CD4-positive, CD25-positive, alpha-beta regulatory T cell (primary cell): ENCODE measurements around the gene CPHXL. TPM values are rescaled to one million over a fixed set of nuclear protein-coding genes. Genes with fewer than 3 reads are reported as not detected.

Source experiments
- ATAC-seq, 2 donors: fragments of 150-1000 bp; cut with Tn5 transposase; one replicate each; pipeline ENCODE4 v1.10.0; 2021; ENCODE audit warnings: low read depth in 2 of 2, moderate number of reproducible peaks in 2 of 2, moderate library complexity in 1 of 2
- DNase-seq, 3 donors: peaks; one replicate each; pipeline versions ENCODE4 v3.0.0 to v3.0.0-alpha.2; 2012 to 2022; ENCODE audit warnings: mixed read lengths in 1 of 3
- H3K27ac ChIP-seq: one replicate; pipeline ENCODE4 v1.7.0; 2013; ENCODE audit warnings: mild to moderate bottlenecking, low read length; ENCODE audit not compliant: insufficient read depth, poor library complexity, severe bottlenecking
- H3K27me3 ChIP-seq: one replicate; pipeline ENCODE4 v1.7.0; 2013; ENCODE audit warnings: low read length; ENCODE audit not compliant: control insufficient read depth, insufficient read depth
- H3K36me3 ChIP-seq: one replicate; pipeline ENCODE4 v1.7.0; 2013; ENCODE audit warnings: mild to moderate bottlenecking, low read length, moderate library complexity; ENCODE audit not compliant: control insufficient read depth, insufficient read depth
- H3K4me1 ChIP-seq: 2 replicates; pipeline ENCODE4 v1.7.0; 2013; ENCODE audit warnings: mild to moderate bottlenecking, low read length; ENCODE audit not compliant: insufficient read depth, control insufficient read depth, poor library complexity, severe bottlenecking
- H3K4me3 ChIP-seq: one replicate; pipeline ENCODE4 v1.7.0; 2013; ENCODE audit warnings: low read depth, mild to moderate bottlenecking, low read length, moderate library complexity
- H3K9me3 ChIP-seq, 2 experiments: 1 replicate in 1 of 2; 2 replicates in 1 of 2; pipeline ENCODE4 v1.7.0; 2013; ENCODE audit warnings: low read length in 2 of 2, mild to moderate bottlenecking in 1 of 2, moderate library complexity in 1 of 2; ENCODE audit not compliant: control insufficient read depth in 2 of 2
- H3K27ac Mint-ChIP-seq, 3 donors: one replicate each; pipeline ENCODE4 v1.8.0; 2020 to 2022; ENCODE audit warnings: mild to moderate bottlenecking in 3 of 3, mixed read lengths in 3 of 3, moderate library complexity in 2 of 3
- H3K27me3 Mint-ChIP-seq: one replicate; pipeline ENCODE4 v1.8.0; 2022; ENCODE audit warnings: mild to moderate bottlenecking, mixed read lengths
- H3K36me3 Mint-ChIP-seq: one replicate; pipeline ENCODE4 v1.8.0; 2020; ENCODE audit warnings: mixed read lengths
- H3K4me1 Mint-ChIP-seq, 4 donors: one replicate each; pipeline ENCODE4 v1.8.0; 2020 to 2022; ENCODE audit warnings: mixed read lengths in 4 of 4, mild to moderate bottlenecking in 1 of 4
- H3K4me3 Mint-ChIP-seq, 4 donors: one replicate each; pipeline ENCODE4 v1.8.0; 2020 to 2022; ENCODE audit warnings: mild to moderate bottlenecking in 4 of 4, mixed read lengths in 4 of 4, moderate library complexity in 3 of 4
- H3K9me3 Mint-ChIP-seq, 7 donors: one replicate each; pipeline ENCODE4 v1.8.0; 2020 to 2022; ENCODE audit warnings: mixed read lengths in 7 of 7, mild to moderate bottlenecking in 3 of 7, moderate library complexity in 2 of 7
- polyA plus RNA-seq, 4 donors: library from polyadenylated mRNA; unstranded; fragments of 300-500 nt; fragmentation: Illumina TruSeq; gene quantifications; one replicate each; pipeline ENCODE4 v1.2.3, GENCODE V29; 2021
- total RNA-seq: library from RNA; stranded (reverse); gene quantifications from one replicate; pipeline ENCODE4 v1.2.3, GENCODE V29; 2022

The CPHXL gene
- total and polyA plus RNA-seq, 5 donors from 2014 or later = not detected

DNA sequence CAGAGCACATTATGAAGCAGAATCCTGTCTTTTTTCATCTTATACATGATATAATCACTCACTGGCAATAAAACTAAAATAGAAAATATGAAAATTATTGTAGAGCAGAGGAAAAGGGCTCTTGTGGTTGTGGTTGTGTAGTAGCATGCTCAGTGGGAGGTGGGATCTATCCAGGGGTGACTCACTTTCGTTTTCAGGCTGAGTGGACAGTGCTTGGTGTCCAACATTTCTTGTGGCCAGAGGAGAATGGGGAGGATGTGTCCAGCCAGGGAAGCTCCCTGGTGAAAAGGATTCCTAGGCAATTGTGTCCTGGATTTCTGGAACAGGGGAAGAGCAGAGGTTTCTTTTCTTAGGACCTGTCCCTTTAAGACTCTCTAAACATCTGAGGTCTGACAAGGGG is 31.9 kb upstream of the CPHXL start:
- H3K4me1 ChIP-seq = peaks cover 3% of the 10 kb centered on the region
- ATAC-seq (no peak), DNase-seq (no peak)
- Mint-ChIP-seq H3K27me3 (no peaks in the 10 kb centered on the region), H3K9me3 (no peaks in the 10 kb centered on the region), H3K36me3 (no peaks in the 10 kb centered on the region), H3K4me1 (peaks cover 5 to 16% (median 11%) of the 10 kb centered on the region in 4 donors), H3K27ac (peak overlapping the region in 1 of 3 donors; percentile 26), H3K4me3 (no peak overlapping the region)
- H3K4me3 ChIP-seq = no peak overlapping the region
- H3K27me3 ChIP-seq = no peaks in the 10 kb centered on the region
- no peaks in the 10 kb centered on the region for H3K36me3 ChIP-seq
- H3K27ac ChIP-seq = no peak overlapping the region
- no peaks in the 10 kb centered on the region for H3K9me3 ChIP-seq

DNA sequence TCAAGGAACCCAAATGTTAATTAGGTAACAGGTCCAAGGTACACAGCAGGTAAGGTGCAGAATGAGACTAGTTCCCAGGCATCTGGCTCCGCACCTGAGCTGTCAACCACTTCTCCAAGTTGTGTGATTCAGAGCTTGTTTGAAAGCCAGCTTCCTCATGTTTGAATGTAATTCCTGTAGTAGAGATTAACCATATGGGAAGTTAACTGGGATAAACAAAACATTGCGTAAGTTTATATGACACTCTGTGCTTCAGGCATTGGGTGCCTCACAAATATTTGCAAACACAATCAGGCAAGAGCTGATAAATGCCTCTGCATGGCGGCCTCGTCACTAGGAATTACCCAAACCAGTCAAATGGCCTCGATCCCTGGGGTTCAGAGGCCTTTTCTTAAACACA is 27.9 kb upstream of the CPHXL start:
- Mint-ChIP-seq H3K4me3 (no peak overlapping the region), H3K27ac (no peak overlapping the region), H3K27me3 (peaks cover 5% of the 10 kb centered on the region), H3K36me3 (no peaks in the 10 kb centered on the region), H3K9me3 (no peaks in the 10 kb centered on the region), H3K4me1 (peaks cover 0 to 4% (median 0%) of the 10 kb centered on the region in 4 donors)
- Histone ChIP-seq H3K27me3 (peaks cover 1% of the 10 kb centered on the region), H3K9me3 (no peaks in the 10 kb centered on the region), H3K4me3 (no peak overlapping the region), H3K36me3 (no peaks in the 10 kb centered on the region), H3K27ac (no peak overlapping the region), H3K4me1 (no peaks in the 10 kb centered on the region)
- DNase-seq (no peak), ATAC-seq (no peak)

DNA sequence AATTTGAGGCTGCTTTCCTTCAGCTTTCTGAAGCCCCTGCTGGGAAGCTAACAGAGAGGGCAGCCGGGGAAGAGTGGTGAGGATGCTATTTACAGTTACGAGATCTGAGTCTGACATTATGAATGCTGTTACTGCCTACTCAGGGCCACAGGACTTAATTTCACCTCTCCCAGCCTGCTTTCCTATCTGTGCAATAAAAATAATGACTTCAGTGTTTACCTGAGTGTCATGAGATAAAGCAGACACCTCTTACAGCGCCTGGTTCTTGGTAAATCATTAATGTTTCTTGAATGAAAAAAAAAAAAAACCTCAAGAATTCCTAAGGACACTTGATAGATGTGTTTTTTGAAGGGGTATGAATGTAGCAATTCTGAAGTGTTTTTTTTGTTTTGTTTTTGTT is 24.2 kb upstream of the CPHXL start:
- Mint-ChIP-seq H3K27me3 (peaks cover 17% of the 10 kb centered on the region), H3K4me1 (no peaks in the 10 kb centered on the region), H3K36me3 (no peaks in the 10 kb centered on the region), H3K9me3 (peaks cover 0 to 2% (median 0%) of the 10 kb centered on the region in 7 donors), H3K27ac (no peak overlapping the region), H3K4me3 (no peak overlapping the region)
- Histone ChIP-seq H3K4me3 (no peak overlapping the region), H3K9me3 (no peaks in the 10 kb centered on the region), H3K27ac (no peak overlapping the region), H3K4me1 (no peaks in the 10 kb centered on the region), H3K36me3 (no peaks in the 10 kb centered on the region), H3K27me3 (peaks cover 5% of the 10 kb centered on the region)
- ATAC-seq = no peak
- no peak for DNase-seq

DNA sequence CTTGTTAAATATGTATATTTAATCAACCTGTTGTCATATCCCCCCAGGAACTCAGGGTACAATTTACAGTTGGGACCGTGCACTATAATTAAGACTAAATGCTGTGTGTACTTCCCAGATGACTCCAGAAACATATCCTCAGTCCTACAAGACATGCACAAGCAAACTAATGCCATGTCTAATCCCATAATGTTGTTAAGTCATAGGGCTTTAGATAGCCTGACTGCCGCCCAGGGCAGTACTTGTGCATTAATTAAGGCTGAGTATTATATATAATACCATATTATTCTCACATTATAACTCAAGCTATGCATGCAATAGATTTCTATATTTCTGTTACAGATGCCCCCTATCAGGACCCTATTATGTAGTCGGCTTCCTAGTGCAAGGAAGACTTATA is 20.1 kb upstream of the CPHXL start:
- DNase-seq = no peak
- no peak overlapping the region for H3K27ac Mint-ChIP-seq
- no peak overlapping the region for H3K4me3 ChIP-seq
- peaks cover 10 to 14% of the 10 kb centered on the region in 2 experiments for H3K9me3 ChIP-seq
- no peak for ATAC-seq
- no peaks in the 10 kb centered on the region for H3K4me1 ChIP-seq
- no peaks in the 10 kb centered on the region for H3K4me1 Mint-ChIP-seq
- H3K4me3 Mint-ChIP-seq = no peak overlapping the region
- H3K27me3 Mint-ChIP-seq = peaks cover 18% of the 10 kb centered on the region
- no peak overlapping the region for H3K27ac ChIP-seq
- H3K36me3 Mint-ChIP-seq = no peaks in the 10 kb centered on the region
- H3K27me3 ChIP-seq = peaks cover 9% of the 10 kb centered on the region
- peaks cover 2 to 13% (median 4%) of the 10 kb centered on the region in 7 donors for H3K9me3 Mint-ChIP-seq
- no peaks in the 10 kb centered on the region for H3K36me3 ChIP-seq

DNA sequence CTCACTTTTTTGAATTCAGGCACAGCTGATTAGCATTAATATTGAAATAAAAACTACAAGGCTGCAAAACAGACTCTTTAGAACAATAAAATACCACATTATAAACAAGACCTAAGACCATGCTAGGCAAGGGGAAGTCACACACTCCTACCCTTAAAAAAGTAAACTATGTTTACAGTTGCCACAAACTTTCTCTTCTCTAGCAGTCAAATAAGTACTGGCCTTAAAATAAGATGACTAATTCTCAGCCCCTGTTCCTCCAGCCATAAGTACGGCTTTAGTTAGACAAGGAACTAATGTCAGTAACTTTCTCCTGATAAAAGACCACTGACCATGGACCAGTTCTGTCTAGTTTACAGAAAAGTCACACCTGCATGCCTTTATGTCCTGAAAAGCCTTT is 19.5 kb upstream of the CPHXL start:
- H3K4me1 ChIP-seq = no peaks in the 10 kb centered on the region
- H3K9me3 ChIP-seq = peaks cover 10 to 14% of the 10 kb centered on the region in 2 experiments
- DNase-seq (no peak), ATAC-seq (no peak)
- H3K9me3 Mint-ChIP-seq = peaks cover 2 to 13% (median 4%) of the 10 kb centered on the region in 7 donors
- H3K27me3 Mint-ChIP-seq = peaks cover 18% of the 10 kb centered on the region
- no peaks in the 10 kb centered on the region for H3K4me1 Mint-ChIP-seq
- no peak overlapping the region for H3K4me3 Mint-ChIP-seq
- H3K36me3 Mint-ChIP-seq = no peaks in the 10 kb centered on the region
- H3K36me3 ChIP-seq = no peaks in the 10 kb centered on the region
- H3K27ac ChIP-seq = no peak overlapping the region
- H3K27ac Mint-ChIP-seq = no peak overlapping the region
- no peak overlapping the region for H3K4me3 ChIP-seq
- H3K27me3 ChIP-seq = peaks cover 9% of the 10 kb centered on the region

DNA sequence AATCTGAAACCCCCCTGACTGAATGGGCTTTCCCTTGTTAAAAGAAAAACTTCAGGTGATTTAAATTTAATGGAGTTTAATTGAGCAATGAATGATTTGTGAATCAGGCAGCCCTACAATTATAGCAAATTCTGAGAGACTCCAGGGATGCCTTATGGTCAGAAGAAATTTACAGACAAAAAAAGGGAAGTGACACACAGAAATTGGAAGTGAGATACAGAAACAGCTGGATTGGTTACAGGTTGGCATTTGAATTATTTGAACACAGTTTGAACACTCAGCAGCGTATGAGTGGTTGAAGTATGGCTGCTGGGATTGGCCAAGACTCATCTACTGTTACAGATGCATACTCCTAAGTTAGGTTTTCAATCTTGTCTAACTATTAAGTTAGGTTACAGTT is 19.0 kb upstream of the CPHXL start:
- Mint-ChIP-seq H3K4me1 (no peaks in the 10 kb centered on the region), H3K27me3 (peaks cover 18% of the 10 kb centered on the region)

DNA sequence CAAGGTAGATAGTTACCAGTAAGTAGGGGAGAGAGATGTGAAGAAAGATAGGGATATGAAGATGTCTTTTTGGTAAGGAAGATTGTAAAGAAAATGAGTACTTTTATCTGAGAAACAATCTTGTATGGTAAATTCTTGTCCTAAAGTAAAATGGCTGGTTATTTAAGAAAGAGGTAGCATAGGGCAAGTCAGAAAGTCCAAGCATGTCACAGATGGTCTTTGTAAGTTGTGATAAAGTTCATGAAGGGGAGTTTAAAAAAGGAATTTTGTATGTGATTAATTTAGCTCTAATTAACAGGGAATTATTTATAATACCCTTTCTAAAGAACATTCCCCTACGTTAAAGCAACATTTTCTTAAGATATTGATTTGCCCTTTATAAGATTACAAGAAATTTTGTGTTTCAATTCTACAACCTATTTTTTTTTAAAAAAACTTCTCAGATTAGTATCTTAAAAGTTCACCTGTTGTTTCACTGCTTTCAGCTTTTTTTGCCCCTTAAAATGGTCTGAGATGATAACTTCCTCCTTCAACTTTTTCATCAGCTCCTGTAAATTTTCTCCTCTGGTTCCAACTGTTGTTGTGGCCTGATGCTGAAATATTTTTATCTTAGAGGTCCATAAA is 16.2 kb upstream of the CPHXL start:
- no peaks in the 10 kb centered on the region for H3K4me1 Mint-ChIP-seq
- no peaks in the 10 kb centered on the region for H3K36me3 Mint-ChIP-seq
- H3K27ac Mint-ChIP-seq = no peak overlapping the region
- no peak overlapping the region for H3K27ac ChIP-seq
- H3K9me3 Mint-ChIP-seq = peaks cover 2 to 13% (median 5%) of the 10 kb centered on the region in 7 donors
- no peaks in the 10 kb centered on the region for H3K4me1 ChIP-seq
- ATAC-seq (no peak), DNase-seq (no peak)
- no peak overlapping the region for H3K4me3 ChIP-seq
- H3K27me3 ChIP-seq = peaks cover 7% of the 10 kb centered on the region
- peaks cover 10 to 14% of the 10 kb centered on the region in 2 experiments for H3K9me3 ChIP-seq
- no peak overlapping the region for H3K4me3 Mint-ChIP-seq
- no peaks in the 10 kb centered on the region for H3K36me3 ChIP-seq
- H3K27me3 Mint-ChIP-seq = peaks cover 18% of the 10 kb centered on the region

More for the DNA sequence above, 19.0 kb upstream of the CPHXL start:
- Mint-ChIP-seq H3K36me3 (no peaks in the 10 kb centered on the region), H3K9me3 (peaks cover 2 to 13% (median 4%) of the 10 kb centered on the region in 7 donors), H3K27ac (no peak overlapping the region), H3K4me3 (no peak overlapping the region)
- Histone ChIP-seq H3K36me3 (no peaks in the 10 kb centered on the region), H3K4me1 (no peaks in the 10 kb centered on the region), H3K27ac (no peak overlapping the region), H3K27me3 (peaks cover 7% of the 10 kb centered on the region), H3K9me3 (peaks cover 10 to 14% of the 10 kb centered on the region in 2 experiments), H3K4me3 (no peak overlapping the region)
- no peak for DNase-seq
- no peak for ATAC-seq
